ENCODE data around the gene CCDC175.

GRCh38 chr14:59464486-59465315, 111.9 kb downstream of the CCDC175 start:
- TF ChIP-seq TAF1 (IDR thresholded peaks at IDR 0.05; ENCODE audit: low read depth, low read length) (no peak), POLR2A (IDR thresholded peaks at IDR 0.05; ENCODE audit: low read depth, low read length) (no peak)

Measured in GM12891 (cell line).